OCI-LY3 (cell line): ENCODE measurements around the gene PLA2G4A.

ENCODE experiments used
- H2AFZ ChIP-seq: fragments of 200-600, 300-600 bp; shearing (Covaris generic); 2 replicates; pipeline ENCODE4 v1.6.0; 2014; ENCODE audit warnings: antibody characterized with exemption, low read depth, low read length
- H3K27ac ChIP-seq: fragments of 200-600, 300-600 bp; sonication (generic); 2 replicates; pipeline ENCODE4 v1.5.1; 2014; ENCODE audit warnings: mild to moderate bottlenecking, low read length, moderate library complexity, mixed read lengths
- H3K27me3 ChIP-seq: fragments of 200-600, 300-600 bp; sonication (generic); 2 replicates; pipeline ENCODE4 v1.6.1; 2014; ENCODE audit warnings: low read depth, low read length, mixed read lengths
- H3K36me3 ChIP-seq: fragments of 200-600, 300-600 bp; sonication (generic); replicated peaks from 2 replicates; pipeline ENCODE3; 2014; ENCODE audit warnings: low read depth, low read length, mixed read lengths
- H3K4me1 ChIP-seq: fragments of 300-600, 200-600 bp; sonication (generic); 2 replicates; pipeline ENCODE4 v1.6.1; 2014; ENCODE audit warnings: low read length, mixed read lengths
- H3K4me2 ChIP-seq: fragments of 200-600, 300-600 bp; sonication (generic); 2 replicates; pipeline ENCODE4 v1.6.1; 2014; ENCODE audit warnings: low read length, mixed read lengths
- H3K4me3 ChIP-seq: fragments of 300-600, 200-600 bp; sonication (generic); 2 replicates; pipeline ENCODE4 v1.5.1; 2014; ENCODE audit warnings: antibody characterized with exemption, mild to moderate bottlenecking, low read length, moderate library complexity
- H3K79me2 ChIP-seq: fragments of 300-600, 200-600 bp; shearing (Covaris generic); 2 replicates; pipeline ENCODE4 v1.6.1; 2014; ENCODE audit warnings: mild to moderate bottlenecking, low read length, mixed read lengths
- H3K9ac ChIP-seq: fragments of 300-600, 200-600 bp; shearing (Covaris generic); 2 replicates; pipeline ENCODE4 v1.6.0; 2014; ENCODE audit warnings: mild to moderate bottlenecking, low read length, moderate library complexity
- H3K9me3 ChIP-seq: fragments of 200-600, 300-600 bp; shearing (Covaris generic); 2 replicates; pipeline ENCODE4 v1.6.1; 2014; ENCODE audit warnings: low read length, mixed read lengths; ENCODE audit not compliant: insufficient read depth
- H4K20me1 ChIP-seq: fragments of 200-600, 300-600 bp; sonication (generic); 2 replicates; pipeline ENCODE4 v1.6.1; 2016; ENCODE audit warnings: low read length, mixed read lengths; ENCODE audit not compliant: insufficient read depth
- EZH2phosphoT487 ChIP-seq: fragments of 200-600 bp; shearing (Covaris generic); IDR thresholded peaks from 2 replicates; pipeline ENCODE4 v1.6.1; 2018; ENCODE audit warnings: antibody characterized with exemption, mixed run types, low read depth
- TF ChIP-seq, protein P1 (sequence below): fragments of 200-600, 300-600 bp; sonication (generic); IDR thresholded peaks from 2 replicates; pipeline ENCODE4 v1.5.1; 2014; ENCODE audit warnings: antibody characterized with exemption, low read length, low read depth

The PLA2G4A gene

DNA sequence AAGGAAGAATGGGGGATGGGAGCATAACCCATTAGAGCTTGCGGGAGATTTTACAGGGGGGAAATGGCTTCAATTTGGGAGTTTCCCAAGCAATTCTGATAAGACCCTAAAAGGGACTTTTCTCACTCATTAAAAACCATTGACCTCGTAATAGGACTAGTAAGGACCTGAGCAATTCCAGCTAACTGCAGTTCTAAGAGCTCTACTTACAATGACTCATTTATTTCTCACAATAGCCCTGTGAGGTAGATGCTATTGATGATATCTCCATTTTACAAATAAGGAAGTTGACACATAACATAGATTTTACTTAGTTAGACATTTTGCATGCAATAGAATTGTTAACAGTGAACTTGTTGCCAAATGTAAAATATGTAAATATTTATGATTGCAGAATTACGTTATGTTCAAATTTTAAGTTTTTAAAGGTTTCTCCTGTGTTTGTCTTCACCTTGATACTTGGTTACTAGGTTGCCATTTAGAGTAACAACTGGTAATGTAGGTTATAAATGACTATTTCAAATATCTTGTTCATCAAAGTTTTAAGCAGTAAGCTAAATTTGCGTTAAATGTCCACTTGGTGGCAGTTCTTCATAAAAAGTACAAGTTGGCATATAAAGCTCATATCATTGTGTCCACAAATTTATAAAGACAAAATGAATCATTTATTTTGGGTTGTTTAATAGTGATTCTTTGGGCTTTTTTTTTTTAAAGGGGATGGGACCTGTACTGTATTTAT lies 182.0 kb downstream of the PLA2G4A start:
- H3K36me3 ChIP-seq: no peaks in the 10 kb centered on the region
- H3K79me2 ChIP-seq: no peaks in the 10 kb centered on the region
- no peak for TF ChIP-seq EZH2phosphoT487
- TF ChIP-seq, protein P1, sequence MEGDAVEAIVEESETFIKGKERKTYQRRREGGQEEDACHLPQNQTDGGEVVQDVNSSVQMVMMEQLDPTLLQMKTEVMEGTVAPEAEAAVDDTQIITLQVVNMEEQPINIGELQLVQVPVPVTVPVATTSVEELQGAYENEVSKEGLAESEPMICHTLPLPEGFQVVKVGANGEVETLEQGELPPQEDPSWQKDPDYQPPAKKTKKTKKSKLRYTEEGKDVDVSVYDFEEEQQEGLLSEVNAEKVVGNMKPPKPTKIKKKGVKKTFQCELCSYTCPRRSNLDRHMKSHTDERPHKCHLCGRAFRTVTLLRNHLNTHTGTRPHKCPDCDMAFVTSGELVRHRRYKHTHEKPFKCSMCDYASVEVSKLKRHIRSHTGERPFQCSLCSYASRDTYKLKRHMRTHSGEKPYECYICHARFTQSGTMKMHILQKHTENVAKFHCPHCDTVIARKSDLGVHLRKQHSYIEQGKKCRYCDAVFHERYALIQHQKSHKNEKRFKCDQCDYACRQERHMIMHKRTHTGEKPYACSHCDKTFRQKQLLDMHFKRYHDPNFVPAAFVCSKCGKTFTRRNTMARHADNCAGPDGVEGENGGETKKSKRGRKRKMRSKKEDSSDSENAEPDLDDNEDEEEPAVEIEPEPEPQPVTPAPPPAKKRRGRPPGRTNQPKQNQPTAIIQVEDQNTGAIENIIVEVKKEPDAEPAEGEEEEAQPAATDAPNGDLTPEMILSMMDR: peak; percentile 40
- no peaks in the 10 kb centered on the region for H3K27me3 ChIP-seq
- no peak overlapping the region for H3K4me2 ChIP-seq
- H3K4me3 ChIP-seq: no peak overlapping the region
- no peaks in the 10 kb centered on the region for H3K4me1 ChIP-seq
- peaks cover 17% of the 10 kb centered on the region for H3K9me3 ChIP-seq
- no peak overlapping the region for H3K27ac ChIP-seq
- no peak overlapping the region for H2AFZ ChIP-seq
- no peaks in the 10 kb centered on the region for H4K20me1 ChIP-seq
- no peak overlapping the region for H3K9ac ChIP-seq

DNA sequence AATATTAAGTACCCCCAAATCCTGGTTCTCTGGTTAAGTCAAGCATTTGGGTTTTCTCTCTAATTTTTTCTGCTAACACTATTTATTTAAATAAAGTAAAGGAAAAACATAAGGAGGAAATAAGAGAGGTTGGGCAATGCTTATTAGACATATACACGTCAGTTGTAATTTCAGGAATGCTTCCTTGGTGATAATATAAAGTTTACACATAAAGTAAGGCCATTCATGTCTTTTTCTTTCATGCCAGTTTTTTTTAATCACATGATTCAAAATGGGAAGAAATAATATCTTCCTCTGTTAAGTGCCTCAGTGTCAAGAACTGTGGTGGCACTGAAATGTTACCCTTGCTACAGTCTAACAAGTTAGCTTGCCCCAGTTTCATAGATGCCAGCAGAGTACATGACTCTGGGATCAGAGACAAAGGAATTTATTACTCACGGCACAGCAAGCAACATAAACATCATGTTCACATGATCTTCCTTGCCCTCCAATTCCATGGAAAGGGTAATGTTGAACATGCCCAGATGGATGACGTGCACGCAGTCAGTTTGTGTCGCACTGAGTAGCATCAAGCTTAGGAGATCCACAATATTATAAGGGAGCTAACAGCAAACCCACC lies 184.9 kb downstream of the PLA2G4A start:
- no peak overlapping the region for H3K4me3 ChIP-seq
- H3K4me1 ChIP-seq: no peaks in the 10 kb centered on the region
- no peak overlapping the region for H3K4me2 ChIP-seq
- no peaks in the 10 kb centered on the region for H3K27me3 ChIP-seq
- no peaks in the 10 kb centered on the region for H3K36me3 ChIP-seq
- no peak for TF ChIP-seq EZH2phosphoT487
- TF ChIP-seq, protein P1: no peak
- peaks cover under 1% of the 10 kb centered on the region; the same call in 1 of the 2 replicates for H3K9me3 ChIP-seq
- no peaks in the 10 kb centered on the region for H3K79me2 ChIP-seq
- no peak overlapping the region for H3K27ac ChIP-seq
- H4K20me1 ChIP-seq: no peaks in the 10 kb centered on the region
- H3K9ac ChIP-seq: no peak overlapping the region
- H2AFZ ChIP-seq: no peak overlapping the region

DNA sequence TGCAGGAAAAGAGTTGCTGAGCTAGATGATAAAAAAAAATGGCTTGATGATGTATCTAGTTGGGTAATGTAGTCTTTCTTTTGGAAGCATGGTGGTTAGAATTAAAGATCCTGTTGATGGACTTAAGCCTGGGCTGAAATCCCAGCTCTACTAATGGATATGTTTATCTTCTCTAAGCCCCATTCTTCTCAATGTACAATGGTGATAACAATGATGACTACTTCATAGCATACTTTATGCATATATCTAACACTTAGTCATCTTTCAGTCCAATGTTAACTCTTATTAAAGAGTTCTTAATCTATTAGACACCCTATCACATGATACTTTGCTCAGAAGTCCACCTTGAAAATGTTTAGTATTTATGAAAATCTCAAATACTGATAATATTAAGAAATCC lies 189.5 kb downstream of the PLA2G4A start:
- H3K27ac ChIP-seq: no peak overlapping the region
- no peak overlapping the region for H3K4me3 ChIP-seq
- no peaks in the 10 kb centered on the region for H3K4me1 ChIP-seq
- H3K79me2 ChIP-seq: no peaks in the 10 kb centered on the region
- H4K20me1 ChIP-seq: no peaks in the 10 kb centered on the region
- H3K9ac ChIP-seq: no peak overlapping the region
- no peak overlapping the region for H2AFZ ChIP-seq
- H3K9me3 ChIP-seq: no peaks in the 10 kb centered on the region
- TF ChIP-seq, protein P1: no peak
- TF ChIP-seq EZH2phosphoT487: no peak
- no peak overlapping the region for H3K4me2 ChIP-seq
- no peaks in the 10 kb centered on the region for H3K27me3 ChIP-seq
- H3K36me3 ChIP-seq: no peaks in the 10 kb centered on the region

DNA sequence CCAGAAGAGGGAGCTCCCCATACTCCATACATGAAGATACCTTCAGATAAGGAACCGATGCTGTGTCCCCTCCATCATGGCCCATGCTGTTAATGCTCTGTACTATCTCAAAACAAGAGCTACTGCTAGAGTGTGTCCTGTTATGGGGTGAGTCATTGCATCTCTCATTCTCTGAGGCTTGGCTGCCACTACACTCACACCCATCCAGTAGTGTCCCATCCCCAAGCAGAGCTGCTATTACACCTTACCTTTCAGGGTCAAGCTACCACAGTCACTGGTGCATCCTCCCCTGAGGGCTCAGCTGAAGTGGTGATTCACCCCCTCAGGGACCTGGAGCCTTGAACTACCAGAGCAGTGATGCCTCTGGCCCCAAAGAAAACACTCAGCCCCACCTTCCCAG lies 198.5 kb downstream of the PLA2G4A start:
- no peaks in the 10 kb centered on the region; the same call in 1 of the 2 replicates for H3K4me1 ChIP-seq
- H3K9ac ChIP-seq: no peak overlapping the region
- H3K9me3 ChIP-seq: peaks cover 23% of the 10 kb centered on the region
- H3K4me2 ChIP-seq: no peak overlapping the region
- TF ChIP-seq, protein P1: no peak
- H3K27ac ChIP-seq: no peak overlapping the region
- no peaks in the 10 kb centered on the region for H4K20me1 ChIP-seq
- no peak overlapping the region for H3K4me3 ChIP-seq
- H3K27me3 ChIP-seq: no peaks in the 10 kb centered on the region
- H3K79me2 ChIP-seq: no peaks in the 10 kb centered on the region
- no peak overlapping the region; the same call in 1 of the 2 replicates for H2AFZ ChIP-seq
- H3K36me3 ChIP-seq: peaks cover 6% of the 10 kb centered on the region
